DMS 273 (cell line): ENCODE measurements around the gene TTC7B.

Source experiments
- DNase-seq: peaks from one replicate; lab custom pipeline; 2025; ENCODE audit not compliant: unreplicated experiment; lab: John Stamatoyannopoulos, UW

TTC7B gene

GRCh38 chr14:90518069-90518940 lies 297.9 kb downstream of the TTC7B start:
- DNase-seq, result peak; percentile 21

DNA sequence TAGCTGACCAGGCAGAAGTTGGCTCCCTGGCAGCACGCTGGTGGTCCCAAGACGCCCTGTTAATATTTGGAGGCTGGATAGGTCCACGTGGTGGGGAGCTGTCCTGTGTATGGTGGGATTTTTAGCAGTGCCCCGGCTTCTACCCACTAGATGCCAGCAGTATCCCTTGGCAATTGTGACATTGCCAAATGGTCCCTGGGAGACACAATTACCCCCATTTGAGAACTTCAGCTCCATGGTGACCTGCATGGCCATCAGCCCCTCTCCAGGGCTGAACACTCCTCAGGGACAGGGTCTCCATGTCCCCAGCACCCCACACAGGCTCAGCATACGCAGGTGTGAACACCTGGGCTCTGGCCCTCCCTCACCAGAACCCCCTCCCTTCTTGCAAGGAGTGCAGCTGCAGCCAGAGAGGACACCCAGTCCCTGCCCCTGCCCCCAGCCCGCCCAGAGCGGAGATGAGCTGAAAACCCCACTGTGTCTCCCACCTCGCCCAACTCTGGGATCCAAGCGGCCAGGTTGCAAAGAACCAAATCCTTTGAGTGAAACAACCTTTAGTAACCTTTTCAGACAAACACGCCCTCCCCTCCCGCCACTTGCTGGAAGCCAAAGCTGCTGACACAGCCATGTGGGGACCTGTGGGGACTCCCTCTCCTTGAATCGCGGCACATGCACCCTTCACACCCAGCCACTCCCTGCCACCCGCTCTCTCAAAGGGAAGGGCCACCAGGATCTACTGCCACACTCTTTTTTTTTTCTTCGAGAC lies 299.0 kb downstream of the TTC7B start:
- peak; percentile 27 for DNase-seq

DNA sequence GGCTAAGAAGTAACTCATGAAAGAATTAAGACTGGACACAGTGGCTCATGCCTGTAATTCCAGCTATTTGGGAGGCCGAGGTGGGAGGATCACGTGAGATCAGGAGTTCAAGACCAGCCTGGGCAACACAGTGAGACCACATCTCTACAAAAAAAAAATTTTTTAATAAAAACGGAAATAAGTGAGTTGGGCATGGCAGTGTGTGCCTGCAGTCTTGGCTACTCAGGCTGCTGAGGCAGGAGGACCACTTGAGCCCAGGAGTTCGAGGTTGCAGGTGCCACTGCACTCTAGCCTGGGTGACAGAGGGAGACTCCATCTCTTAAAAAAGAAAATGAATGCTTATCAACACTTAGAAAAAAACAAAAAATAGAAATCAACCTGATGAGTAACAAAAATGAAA lies 301.7 kb downstream of the TTC7B start:
- DNase-seq, result no peak

- no peak for DNase-seq
Measured at GRCh38 chr14:90514015-90514398, 302.2 kb downstream of the TTC7B start.

GRCh38 chr14:90513161-90514014 lies 302.8 kb downstream of the TTC7B start:
- peak; percentile 92 for DNase-seq

- DNase-seq, result no peak
Measured at GRCh38 chr14:90512329-90512991, 303.8 kb downstream of the TTC7B start.

DNA sequence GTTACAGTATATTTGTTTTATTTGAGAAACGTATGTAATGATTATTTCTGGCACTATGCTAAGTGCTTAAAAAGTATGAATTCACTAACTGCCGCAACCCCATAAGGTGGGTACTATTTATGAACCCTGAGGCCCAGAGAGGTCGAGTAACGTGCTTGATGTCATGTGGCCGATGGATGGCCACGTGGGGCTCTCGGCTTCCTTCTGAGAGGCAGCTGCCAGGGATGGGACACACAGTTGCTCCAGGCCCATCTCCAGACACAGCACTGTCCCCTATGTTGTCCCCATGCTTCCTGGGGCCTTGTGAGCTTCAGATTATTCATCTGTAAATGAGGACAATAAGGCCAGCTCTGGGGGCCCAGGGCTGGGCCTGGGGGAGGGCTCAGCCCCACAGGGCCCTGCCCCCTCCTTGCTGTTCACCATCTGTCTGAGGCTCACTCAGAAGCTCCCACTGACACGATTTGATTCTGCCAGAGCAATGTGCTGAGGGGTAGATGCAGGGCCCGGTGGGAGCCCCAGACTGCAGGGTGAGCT lies 304.4 kb downstream of the TTC7B start:
- DNase-seq, result peak; percentile 75

DNA sequence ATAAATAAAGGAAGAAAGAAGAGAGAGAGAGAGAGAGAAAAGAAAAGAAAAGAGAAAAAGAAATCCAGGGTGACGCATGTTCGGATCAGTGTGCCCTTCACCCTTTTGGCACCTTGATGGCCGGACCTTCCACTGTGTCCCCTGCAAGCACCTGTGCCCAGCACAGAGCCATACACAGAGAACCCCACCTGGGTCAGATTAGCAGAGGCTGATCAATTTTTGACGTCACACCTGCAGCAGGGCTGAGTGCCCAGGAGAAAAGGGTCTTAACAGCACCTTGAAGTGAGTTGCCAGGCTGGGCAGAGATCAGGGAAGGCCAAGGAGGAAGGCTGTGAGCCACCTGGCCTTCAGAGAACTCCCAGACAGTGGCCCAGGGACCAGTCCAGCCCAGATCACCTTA lies 305.0 kb downstream of the TTC7B start:
- no peak for DNase-seq

DNA sequence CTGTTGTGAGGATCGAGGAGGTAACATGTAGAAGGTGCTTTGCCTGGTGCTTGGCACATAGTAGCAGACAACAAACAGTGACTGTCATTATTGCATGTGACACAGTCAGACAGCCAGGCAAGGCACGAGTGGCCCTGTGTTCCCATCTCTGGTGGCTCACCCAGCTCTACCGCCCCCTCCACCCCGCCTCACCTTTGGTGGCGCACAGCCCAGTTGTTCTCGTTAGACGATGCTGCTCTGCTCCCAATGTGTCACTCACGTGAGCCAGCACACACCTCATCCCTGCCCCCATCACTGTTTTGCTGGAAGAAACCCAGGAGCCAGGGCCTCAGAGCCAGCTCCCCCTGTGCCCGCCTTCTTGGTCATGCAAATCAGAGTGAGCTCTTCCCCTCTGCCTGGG lies 306.1 kb downstream of the TTC7B start:
- peak; percentile 30 for DNase-seq

DNA sequence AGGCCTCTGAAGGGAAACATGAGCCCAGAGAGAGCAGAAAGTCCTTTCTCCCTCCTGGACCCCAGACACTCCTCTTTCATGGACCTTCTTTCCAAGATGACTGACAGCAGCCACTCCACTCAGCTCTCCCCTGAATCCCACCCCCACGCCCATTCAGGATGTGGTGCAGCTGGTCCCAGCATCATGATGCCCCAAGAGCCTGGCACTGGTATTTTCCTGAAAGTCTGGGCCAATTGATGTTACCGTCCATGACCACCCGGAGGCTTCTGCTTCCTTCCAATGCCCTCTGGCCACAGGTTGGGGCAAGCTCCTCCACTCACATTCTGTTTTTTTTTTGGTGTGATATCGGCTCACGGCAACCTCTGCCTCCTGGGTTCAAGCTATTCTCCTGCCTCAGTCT lies 306.8 kb downstream of the TTC7B start:
- peak; percentile 70 for DNase-seq

DNA sequence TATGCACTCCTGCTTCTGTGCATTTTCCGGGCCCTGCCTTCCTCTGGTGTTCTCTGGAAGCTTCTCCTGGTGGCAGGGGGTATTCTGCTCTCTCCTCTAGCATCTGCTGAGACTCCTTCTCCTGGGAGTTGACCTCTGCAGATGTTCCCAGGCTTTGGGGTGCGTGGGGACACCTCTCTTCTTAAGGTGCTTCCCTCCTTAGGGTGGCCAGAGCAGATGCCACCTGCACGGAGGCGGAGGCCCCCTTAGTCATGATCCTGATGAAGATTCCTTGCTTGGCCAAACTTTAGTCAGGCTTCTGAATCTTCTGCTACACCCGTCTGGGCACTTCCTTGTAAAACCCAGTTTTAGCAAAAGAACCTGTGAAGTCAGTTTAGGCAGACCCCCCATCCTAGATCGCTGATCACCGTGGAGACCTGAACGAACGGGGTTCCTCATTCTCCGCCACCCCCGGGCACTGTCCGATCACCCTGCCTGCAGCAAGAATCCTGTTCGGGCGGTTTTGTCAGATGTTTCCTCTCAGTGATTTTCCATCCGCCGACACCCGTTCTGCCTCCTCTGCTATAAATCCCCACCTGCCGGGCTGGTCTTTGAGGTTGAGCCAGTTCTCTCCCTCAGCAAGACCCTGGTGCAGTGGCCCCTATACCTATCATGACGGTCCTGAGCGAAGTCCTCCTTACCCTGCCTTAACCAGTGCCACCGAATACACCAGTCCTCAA lies 307.5 kb downstream of the TTC7B start:
- no peak for DNase-seq

GRCh38 chr14:90508036-90508435 lies 308.2 kb downstream of the TTC7B start:
- no peak for DNase-seq

DNA sequence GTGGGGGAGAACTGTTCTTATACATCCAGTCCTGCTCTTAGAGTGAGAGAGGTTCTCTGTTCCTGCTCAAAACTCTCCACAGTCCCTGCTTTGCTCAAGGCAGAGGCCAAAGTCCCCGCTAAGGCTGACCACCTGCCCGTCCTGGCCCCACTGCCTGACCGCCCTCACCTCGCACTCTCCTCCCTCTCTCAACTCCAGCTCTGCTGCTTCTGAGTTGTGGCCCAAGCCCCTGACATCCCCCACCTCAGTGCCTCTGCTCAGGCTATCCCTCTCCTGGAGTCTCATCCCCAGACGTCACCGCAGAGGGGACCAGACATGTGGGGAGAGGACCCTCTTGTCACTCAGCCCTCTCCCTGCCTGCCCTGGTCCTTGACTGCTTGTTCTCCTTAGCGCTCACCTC lies 308.8 kb downstream of the TTC7B start:
- DNase-seq, result no peak

- DNase-seq, result no peak
Measured at GRCh38 chr14:90506748-90507147, 309.5 kb downstream of the TTC7B start.

DNA sequence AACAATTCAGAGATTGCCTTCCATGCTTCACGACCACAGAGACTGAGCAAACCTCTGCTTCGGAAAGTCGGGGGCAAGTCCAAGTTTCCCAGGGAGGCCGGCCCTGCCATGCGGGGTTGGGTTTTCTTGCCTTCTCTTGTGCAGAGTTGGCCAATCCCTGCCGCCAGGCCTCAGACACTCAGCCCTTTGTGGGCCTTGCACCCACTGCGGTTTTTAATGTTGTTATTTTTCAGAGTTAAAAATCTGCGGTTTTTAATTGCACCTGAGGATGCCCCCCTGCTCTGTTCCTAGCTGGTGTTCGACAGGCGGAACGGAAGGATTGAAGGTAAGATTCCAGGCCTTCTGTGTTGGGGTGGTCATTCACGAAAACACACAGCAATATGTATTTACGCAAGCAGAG lies 310.7 kb downstream of the TTC7B start:
- no peak for DNase-seq

DNA sequence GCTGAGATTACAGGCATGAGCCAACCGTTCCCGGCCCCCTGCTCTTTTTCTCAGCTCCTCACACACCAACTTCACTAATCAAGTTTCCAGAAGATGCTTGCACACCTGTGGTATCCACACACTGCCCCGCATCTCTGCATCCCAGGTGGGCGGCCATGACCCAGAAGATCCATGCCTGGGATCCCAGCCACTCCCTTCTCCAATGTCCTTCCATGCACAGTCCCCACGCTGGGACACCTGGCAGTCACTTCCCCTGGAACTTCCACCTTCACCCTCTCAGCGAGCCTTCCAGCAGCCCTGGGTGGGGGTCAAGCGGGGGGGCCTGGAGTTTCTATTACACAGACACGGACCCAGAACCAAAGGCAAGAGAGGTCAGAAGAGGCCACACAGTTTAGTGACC lies 311.6 kb downstream of the TTC7B start:
- no peak for DNase-seq

DNA sequence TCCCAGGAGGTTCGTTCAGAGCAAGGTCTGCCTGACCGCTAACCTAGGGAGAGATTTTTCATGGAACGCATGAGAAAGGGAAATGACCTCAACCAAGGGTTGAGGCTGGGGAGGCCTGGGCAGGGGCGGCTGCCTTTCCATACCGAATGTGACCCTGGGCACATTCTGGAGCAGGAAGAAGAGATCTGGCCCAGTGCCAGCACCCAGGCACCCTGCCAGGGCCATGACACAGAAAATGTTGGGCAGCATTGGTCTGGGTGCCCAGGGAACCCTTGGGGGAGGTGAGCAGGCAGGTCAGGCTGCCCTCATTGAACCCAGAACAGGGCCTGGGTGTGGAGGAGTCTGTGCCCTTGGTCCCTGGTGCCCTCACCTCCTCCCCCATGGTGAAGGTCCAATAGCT lies 312.6 kb downstream of the TTC7B start:
- peak; percentile 16 for DNase-seq

DNA sequence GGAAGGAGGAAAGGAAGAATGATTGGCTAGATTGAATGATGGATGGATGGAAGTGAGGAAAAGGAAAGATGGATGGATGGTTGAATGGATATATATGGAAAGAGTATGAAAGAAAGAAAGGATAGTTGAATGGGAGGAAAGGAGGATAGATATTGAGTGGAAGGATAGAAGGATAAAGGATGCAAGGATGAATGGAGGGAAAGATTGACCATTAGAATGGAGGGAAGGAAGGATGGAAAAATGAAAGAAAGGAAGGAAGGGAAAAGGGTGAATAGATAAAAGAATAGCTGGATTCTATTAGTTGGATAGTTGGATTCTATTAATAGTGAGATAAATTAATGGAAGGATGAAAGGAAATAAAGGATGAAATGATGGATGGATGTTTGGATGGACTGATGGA lies 313.5 kb downstream of the TTC7B start:
- DNase-seq, result no peak

DNA sequence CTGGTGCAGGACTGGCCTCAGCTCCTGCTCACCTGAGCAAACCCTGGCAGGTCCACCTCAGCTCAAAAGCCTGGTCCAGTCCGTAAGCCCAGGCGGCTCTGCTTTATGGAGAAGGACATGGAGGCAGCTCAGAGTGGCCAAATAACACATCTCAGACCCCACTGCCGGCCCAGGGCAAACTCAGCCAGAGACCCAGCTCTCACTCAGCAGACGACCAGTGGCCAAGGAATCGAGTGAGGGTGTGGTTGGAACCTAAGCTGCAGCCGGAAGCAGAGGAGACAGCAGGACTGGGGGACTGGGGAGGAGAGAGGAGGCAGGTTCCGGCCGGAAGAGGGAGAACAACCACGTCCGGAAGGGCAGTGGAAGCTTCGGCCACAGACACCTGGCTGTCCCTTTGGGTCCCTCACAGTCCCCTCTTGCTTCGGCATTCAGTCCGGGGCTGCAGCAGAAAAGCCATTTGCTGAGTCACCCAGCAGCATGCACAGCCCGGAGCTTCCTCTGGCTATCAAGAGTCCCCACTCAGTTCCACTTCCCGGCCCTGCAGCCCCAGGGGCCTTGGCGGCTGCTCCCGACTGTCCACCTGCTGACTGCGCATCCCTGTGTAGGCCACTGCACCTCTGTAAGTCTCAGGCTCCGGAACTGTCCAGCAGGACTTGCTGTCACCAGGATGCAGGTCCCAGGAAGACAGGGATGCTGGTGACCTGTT lies 315.4 kb downstream of the TTC7B start:
- DNase-seq, result no peak
